HEK293 (cell line): Measurements from ENCODE around the gene FAF2.

Experiments
- CTCF ChIA-PET: fragments of 350-600 bp; formaldehyde crosslinking; extraction: SDS; loops from one replicate; lab custom pipeline; 2021; ENCODE audit warnings: antibody characterized with exemption; lab: Yijun Ruan, JAX
- POLR2A ChIA-PET: fragments of 300-600 bp; formaldehyde crosslinking; extraction: SDS; loops from one replicate; lab custom pipeline; 2020; ENCODE audit warnings: antibody characterized with exemption, inconsistent platforms; lab: Yijun Ruan, JAX
- H3K27ac ChIP-seq: fragments of 200-500 bp; sonication (Bioruptor generic); 2 replicates; pipeline ENCODE4 v1.5.1; 2014; ENCODE audit warnings: low read depth, low read length, control low read depth, inconsistent platforms; ENCODE audit errors: extremely low read depth
- H3K36me3 ChIP-seq, 2 experiments: fragments of 200-500 bp in 1 of 2; sonication (Bioruptor generic) in 1 of 2; 1 replicate in 1 of 2; 2 replicates in 1 of 2; pipeline ENCODE4 v1.5.1; 2014 to 2017; ENCODE audit warnings: inconsistent platforms in 2 of 2, low read length in 2 of 2; ENCODE audit not compliant: control insufficient read depth in 2 of 2, insufficient read depth in 1 of 2
- H3K4me1 ChIP-seq: fragments of 200-500 bp; sonication (Bioruptor generic); 2 replicates; pipeline ENCODE4 v1.5.1; 2014; ENCODE audit warnings: mild to moderate bottlenecking, low read length, inconsistent platforms; ENCODE audit not compliant: control insufficient read depth, insufficient read depth
- H3K4me3 ChIP-seq: 2 replicates; pipeline ENCODE4 v1.5.1; 2011; ENCODE audit warnings: low read depth, mild to moderate bottlenecking, control low read depth, low read length, moderate library complexity
- H3K9me3 ChIP-seq: fragments of 200-500 bp; sonication (Bioruptor generic); 2 replicates; pipeline ENCODE4 v1.5.1; 2014; ENCODE audit warnings: low read depth, low read length, inconsistent platforms; ENCODE audit not compliant: control insufficient read depth, insufficient read depth
- AEBP2 ChIP-seq: fragments of 450-650 bp; formaldehyde crosslinking; IDR thresholded peaks from 2 replicates; pipeline ENCODE4 v1.5.1; 2016; ENCODE audit warnings: missing biosample characterization, missing genetic modification characterization, borderline replicate concordance
- BCL11B ChIP-seq: fragments of 450-650 bp; formaldehyde crosslinking; IDR thresholded peaks from 2 replicates; pipeline ENCODE4 v1.5.1; 2016; ENCODE audit warnings: low read depth, missing biosample characterization, missing genetic modification characterization
- OVOL3 ChIP-seq: fragments of 450-650 bp; formaldehyde crosslinking; IDR thresholded peaks from 2 replicates; pipeline ENCODE4 v1.5.1; 2016; ENCODE audit warnings: missing biosample characterization, missing genetic modification characterization
- REPIN1 ChIP-seq: fragments of 450-650 bp; formaldehyde crosslinking; IDR thresholded peaks from 2 replicates; pipeline ENCODE4 v1.5.1; 2017; ENCODE audit warnings: missing biosample characterization, missing genetic modification characterization, low read depth
- SETDB1 ChIP-seq: IDR thresholded peaks from one replicate; pipeline ENCODE4 v1.6.1; 2017; ENCODE audit warnings: mild to moderate bottlenecking, low read length, moderate library complexity, mixed read lengths; ENCODE audit not compliant: insufficient read length
- ZBTB11 ChIP-seq: fragments of 450-650 bp; formaldehyde crosslinking; conservative IDR thresholded peaks from 2 replicates; pipeline ENCODE4 v1.5.1; 2016; ENCODE audit warnings: low read depth, missing biosample characterization, missing genetic modification characterization
- ZFHX2 ChIP-seq: fragments of 450-650 bp; formaldehyde crosslinking; conservative IDR thresholded peaks from 2 replicates; pipeline ENCODE4 v1.5.1; 2016; ENCODE audit warnings: missing biosample characterization, missing genetic modification characterization
- ZFP37 ChIP-seq: fragments of 450-650 bp; formaldehyde crosslinking; IDR thresholded peaks from 2 replicates; pipeline ENCODE4 v1.5.1; 2016; ENCODE audit warnings: missing biosample characterization, missing genetic modification characterization
- ZNF133 ChIP-seq: fragments of 450-650 bp; formaldehyde crosslinking; IDR thresholded peaks from 2 replicates; pipeline ENCODE4 v1.5.1; 2016; ENCODE audit warnings: missing biosample characterization, missing genetic modification characterization
- ZNF169 ChIP-seq: fragments of 450-650 bp; formaldehyde crosslinking; IDR thresholded peaks from 2 replicates; pipeline ENCODE4 v1.5.1; 2016; ENCODE audit warnings: missing biosample characterization, missing genetic modification characterization
- ZNF184 ChIP-seq: fragments of 450-650 bp; IDR thresholded peaks from 2 replicates; pipeline ENCODE4 v1.5.1; 2018; ENCODE audit warnings: missing biosample characterization, mild to moderate bottlenecking, missing genetic modification characterization
- ZNF211 ChIP-seq: fragments of 450-650 bp; formaldehyde crosslinking; IDR thresholded peaks from 2 replicates; pipeline ENCODE4 v1.5.1; 2016; ENCODE audit warnings: low read depth, missing biosample characterization, missing genetic modification characterization
- ZNF354C ChIP-seq: fragments of 450-650 bp; formaldehyde crosslinking; IDR thresholded peaks from 2 replicates; pipeline ENCODE4 v1.5.1; 2016; ENCODE audit warnings: missing biosample characterization, missing genetic modification characterization, low read depth, borderline replicate concordance
- ZNF366 ChIP-seq: fragments of 450-650 bp; formaldehyde crosslinking; conservative IDR thresholded peaks from 2 replicates; pipeline ENCODE4 v1.5.1; 2016; ENCODE audit warnings: missing biosample characterization, missing genetic modification characterization
- ZNF37A ChIP-seq: fragments of 450-650 bp; IDR thresholded peaks from 2 replicates; pipeline ENCODE4 v1.5.1; 2018; ENCODE audit warnings: missing biosample characterization, missing genetic modification characterization
- ZNF423 ChIP-seq: fragments of 450-650 bp; formaldehyde crosslinking; IDR thresholded peaks from 2 replicates; pipeline ENCODE4 v1.5.1; 2016; ENCODE audit warnings: missing biosample characterization, missing genetic modification characterization
- ZNF513 ChIP-seq: fragments of 450-650 bp; IDR thresholded peaks from 2 replicates; pipeline ENCODE4 v1.5.1; 2018; ENCODE audit warnings: missing biosample characterization, missing genetic modification characterization
- ZNF561 ChIP-seq: fragments of 450-650 bp; IDR thresholded peaks from 2 replicates; pipeline ENCODE4 v1.5.1; 2018; ENCODE audit warnings: missing biosample characterization, missing genetic modification characterization, borderline replicate concordance
- ZNF585B ChIP-seq: fragments of 450-650 bp; formaldehyde crosslinking; IDR thresholded peaks from 2 replicates; pipeline ENCODE4 v1.5.1; 2016; ENCODE audit warnings: missing biosample characterization, missing genetic modification characterization
- ZNF626 ChIP-seq: fragments of 450-650 bp; sonication (Bioruptor Pico); formaldehyde crosslinking; IDR thresholded peaks from 2 replicates; pipeline ENCODE4 v1.5.1; 2018; ENCODE audit warnings: missing biosample characterization, missing genetic modification characterization, inconsistent platforms
- ZNF639 ChIP-seq: fragments of 450-650 bp; formaldehyde crosslinking; IDR thresholded peaks from 2 replicates; pipeline ENCODE4 v1.5.1; 2016; ENCODE audit warnings: missing biosample characterization, missing genetic modification characterization
- ZNF654 ChIP-seq: fragments of 450-650 bp; formaldehyde crosslinking; IDR thresholded peaks from 2 replicates; pipeline ENCODE4 v1.5.1; 2016; ENCODE audit warnings: low read depth, missing biosample characterization, missing genetic modification characterization
- ZNF677 ChIP-seq: fragments of 450-650 bp; IDR thresholded peaks from 2 replicates; pipeline ENCODE4 v1.5.0; 2018; ENCODE audit warnings: missing biosample characterization, mild to moderate bottlenecking, missing genetic modification characterization, moderate library complexity
- ZNF707 ChIP-seq: fragments of 450-650 bp; formaldehyde crosslinking; IDR thresholded peaks from 2 replicates; pipeline ENCODE4 v1.5.1; 2016; ENCODE audit warnings: missing biosample characterization, missing genetic modification characterization
- ZNF776 ChIP-seq: fragments of 450-650 bp; formaldehyde crosslinking; IDR thresholded peaks from 2 replicates; pipeline ENCODE4 v1.5.0; 2017; ENCODE audit warnings: missing biosample characterization, missing genetic modification characterization, borderline replicate concordance
- ZSCAN16 ChIP-seq: fragments of 450-650 bp; formaldehyde crosslinking; IDR thresholded peaks from 2 replicates; pipeline ENCODE4 v1.5.1; 2016; ENCODE audit warnings: missing biosample characterization, missing genetic modification characterization
- ZSCAN23 ChIP-seq: fragments of 450-650 bp; formaldehyde crosslinking; IDR thresholded peaks from 2 replicates; pipeline ENCODE4 v1.5.1; 2016; ENCODE audit warnings: missing biosample characterization, missing genetic modification characterization

Gene FAF2

GRCh38 chr5:176524138-176524537 is 76.0 kb downstream of the FAF2 start (continued):
- TF ChIP-seq ZFHX2 (no peak), ZNF354C (tag by site-specific recombination) (no peak), ZNF184 (no peak), ZNF423 (tag by site-specific recombination) (no peak), ZNF366 (tag by site-specific recombination) (no peak), ZSCAN16 (tag by site-specific recombination) (no peak), SETDB1 (no peak), ZSCAN23 (no peak), ZFP37 (no peak), REPIN1 (no peak)

GRCh38 chr5:176524987-176525386 is 76.8 kb downstream of the FAF2 start:
- TF ChIP-seq ZNF37A (tag by site-specific recombination) (no peak), ZBTB11 (tag by site-specific recombination) (no peak), ZNF776 (tag by site-specific recombination) (no peak), ZNF639 (tag by site-specific recombination) (no peak), ZNF184 (no peak), ZNF211 (tag by site-specific recombination) (no peak), BCL11B (tag by site-specific recombination) (no peak), ZNF513 (no peak), ZNF133 (tag by site-specific recombination) (no peak), ZNF169 (tag by site-specific recombination) (no peak), AEBP2 (tag by site-specific recombination) (no peak), ZNF654 (tag by site-specific recombination) (no peak), ZNF677 (tag by site-specific recombination) (no peak), OVOL3 (tag by site-specific recombination) (no peak), ZNF585B (tag by site-specific recombination) (no peak), ZNF707 (tag by site-specific recombination) (no peak), ZNF626 (no peak), ZNF366 (tag by site-specific recombination) (no peak), ZNF561 (tag by site-specific recombination) (no peak)
- H3K27ac ChIP-seq: no peak overlapping the region
- H3K9me3 ChIP-seq: no peaks in the 10 kb centered on the region
- H3K36me3 ChIP-seq: peaks cover 0 to 25% of the 10 kb centered on the region in 2 experiments; a peak in 2 of 3 replicates
- H3K4me3 ChIP-seq: no peak overlapping the region
- ChIA-PET CTCF (no interaction called here), POLR2A (no interaction called here)
- H3K4me1 ChIP-seq: no peaks in the 10 kb centered on the region
